Endothelial cell (in vitro differentiated cells): Measurements from ENCODE around the gene SND1. TPM values are rescaled to one million over a fixed set of nuclear protein-coding genes. Genes with fewer than 3 reads are reported as not detected.

Experiments
- DNase-seq: peaks from one replicate; pipeline ENCODE4 v3.0.0; 2021; ENCODE audit warnings: low spot score
- H3K27ac Mint-ChIP-seq: one replicate; pipeline ENCODE4 v1.8.0; 2021; ENCODE audit warnings: mixed read lengths, inconsistent platforms; ENCODE audit not compliant: unreplicated experiment
- H3K27me3 Mint-ChIP-seq: one replicate; pipeline ENCODE4 v1.8.0; 2021; ENCODE audit warnings: mild to moderate bottlenecking, moderate library complexity, mixed read lengths, inconsistent platforms; ENCODE audit not compliant: unreplicated experiment
- H3K36me3 Mint-ChIP-seq: one replicate; pipeline ENCODE4 v1.8.0; 2021; ENCODE audit warnings: mild to moderate bottlenecking, low read depth, mixed read lengths, inconsistent platforms; ENCODE audit not compliant: unreplicated experiment
- H3K4me1 Mint-ChIP-seq: one replicate; pipeline ENCODE4 v1.8.0; 2021; ENCODE audit warnings: mild to moderate bottlenecking, mixed read lengths, inconsistent platforms; ENCODE audit not compliant: unreplicated experiment
- H3K4me3 Mint-ChIP-seq: one replicate; pipeline ENCODE4 v1.8.0; 2021; ENCODE audit warnings: mild to moderate bottlenecking, mixed read lengths, inconsistent platforms; ENCODE audit not compliant: unreplicated experiment
- H3K9me3 Mint-ChIP-seq: one replicate; pipeline ENCODE4 v1.8.0; 2021; ENCODE audit warnings: mixed read lengths, inconsistent platforms; ENCODE audit not compliant: unreplicated experiment
- total RNA-seq: library from RNA; stranded (reverse); fragmentation: NEBNext Ultra II Directional; extraction: Animal tissue kit (Norgen Biotek cat#: 25700); gene quantifications from one replicate; pipeline ENCODE4 v1.2.1, GENCODE V29; 2021; ENCODE audit not compliant: unreplicated experiment
- TF ChIP-seq, protein P1 (sequence below): fragments of 200-600 bp; sonication (generic); IDR thresholded peaks from one replicate; pipeline ENCODE4 v1.5.0; 2021; ENCODE audit warnings: antibody characterized with exemption; ENCODE audit not compliant: unreplicated experiment

The SND1 gene
- total RNA-seq, 1 donor from 2014 or later, result 375 TPM

- H3K27ac Mint-ChIP-seq, result no peak overlapping the region
- no peaks in the 10 kb centered on the region for H3K9me3 Mint-ChIP-seq
- H3K27me3 Mint-ChIP-seq, result no peaks in the 10 kb centered on the region
- peaks cover 15% of the 10 kb centered on the region for H3K36me3 Mint-ChIP-seq
- DNase-seq, result no peak
- TF ChIP-seq, protein P1, sequence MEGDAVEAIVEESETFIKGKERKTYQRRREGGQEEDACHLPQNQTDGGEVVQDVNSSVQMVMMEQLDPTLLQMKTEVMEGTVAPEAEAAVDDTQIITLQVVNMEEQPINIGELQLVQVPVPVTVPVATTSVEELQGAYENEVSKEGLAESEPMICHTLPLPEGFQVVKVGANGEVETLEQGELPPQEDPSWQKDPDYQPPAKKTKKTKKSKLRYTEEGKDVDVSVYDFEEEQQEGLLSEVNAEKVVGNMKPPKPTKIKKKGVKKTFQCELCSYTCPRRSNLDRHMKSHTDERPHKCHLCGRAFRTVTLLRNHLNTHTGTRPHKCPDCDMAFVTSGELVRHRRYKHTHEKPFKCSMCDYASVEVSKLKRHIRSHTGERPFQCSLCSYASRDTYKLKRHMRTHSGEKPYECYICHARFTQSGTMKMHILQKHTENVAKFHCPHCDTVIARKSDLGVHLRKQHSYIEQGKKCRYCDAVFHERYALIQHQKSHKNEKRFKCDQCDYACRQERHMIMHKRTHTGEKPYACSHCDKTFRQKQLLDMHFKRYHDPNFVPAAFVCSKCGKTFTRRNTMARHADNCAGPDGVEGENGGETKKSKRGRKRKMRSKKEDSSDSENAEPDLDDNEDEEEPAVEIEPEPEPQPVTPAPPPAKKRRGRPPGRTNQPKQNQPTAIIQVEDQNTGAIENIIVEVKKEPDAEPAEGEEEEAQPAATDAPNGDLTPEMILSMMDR, result no peak
- H3K4me1 Mint-ChIP-seq, result peaks cover 41% of the 10 kb centered on the region
- no peak overlapping the region for H3K4me3 Mint-ChIP-seq
These were observed 113.2 kb downstream of the SND1 start for GRCh38 chr7:127765150-127765549.

GRCh38 chr7:127766831-127767459 is 115.0 kb downstream of the SND1 start:
- Mint-ChIP-seq H3K4me3 (peak overlapping the region; percentile 13), H3K27me3 (no peaks in the 10 kb centered on the region), H3K36me3 (peaks cover 15% of the 10 kb centered on the region), H3K9me3 (no peaks in the 10 kb centered on the region), H3K4me1 (peaks cover 41% of the 10 kb centered on the region), H3K27ac (peak overlapping the region; percentile 28)
- no peak for DNase-seq
- TF ChIP-seq, protein P1, result no peak

DNA sequence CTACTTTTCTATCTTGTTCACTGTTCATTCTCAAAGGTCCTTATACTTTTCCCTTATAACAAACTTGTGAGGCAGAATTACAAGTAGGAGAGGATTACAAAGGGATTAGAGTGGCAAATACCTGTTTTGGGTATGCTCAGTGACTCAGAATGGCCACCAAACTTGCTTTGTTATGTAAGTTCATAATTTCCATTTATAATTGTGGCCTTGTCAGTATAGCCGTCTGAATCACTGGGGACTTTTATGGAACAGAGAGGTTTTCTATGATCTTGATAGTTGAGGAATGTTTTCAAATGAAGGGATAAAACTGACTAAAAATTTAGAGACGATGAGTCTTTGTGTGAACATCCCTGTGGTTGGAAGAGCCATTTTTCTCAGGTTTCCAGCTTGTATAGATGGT is 116.2 kb downstream of the SND1 start:
- H3K27me3 Mint-ChIP-seq, result no peaks in the 10 kb centered on the region
- no peak overlapping the region for H3K4me3 Mint-ChIP-seq
- H3K27ac Mint-ChIP-seq, result no peak overlapping the region
- H3K4me1 Mint-ChIP-seq, result peaks cover 41% of the 10 kb centered on the region
- TF ChIP-seq, protein P1, result no peak
- no peak for DNase-seq
- no peaks in the 10 kb centered on the region for H3K9me3 Mint-ChIP-seq
- H3K36me3 Mint-ChIP-seq, result peaks cover 15% of the 10 kb centered on the region

- no peak for DNase-seq
- no peaks in the 10 kb centered on the region for H3K9me3 Mint-ChIP-seq
- TF ChIP-seq, protein P1, result no peak
- H3K36me3 Mint-ChIP-seq, result peaks cover 15% of the 10 kb centered on the region
- H3K4me3 Mint-ChIP-seq, result no peak overlapping the region
- H3K4me1 Mint-ChIP-seq, result peaks cover 41% of the 10 kb centered on the region
- peak overlapping the region; percentile 22 for H3K27ac Mint-ChIP-seq
- no peaks in the 10 kb centered on the region for H3K27me3 Mint-ChIP-seq
These were observed 117.1 kb downstream of the SND1 start for GRCh38 chr7:127769137-127769536.

GRCh38 chr7:127769696-127770400 is 117.9 kb downstream of the SND1 start:
- Mint-ChIP-seq H3K27ac (no peak overlapping the region), H3K9me3 (no peaks in the 10 kb centered on the region), H3K4me3 (no peak overlapping the region), H3K27me3 (peaks cover under 1% of the 10 kb centered on the region), H3K36me3 (peaks cover 15% of the 10 kb centered on the region), H3K4me1 (peaks cover 37% of the 10 kb centered on the region)
- no peak for DNase-seq
- TF ChIP-seq, protein P1, result no peak
